GM21515 (cell line): ENCODE measurements around the gene SORBS2.
A peak's percentile ranks its signal among the peaks of the same experiment; 100 is the strongest.

Experiments used
- ATAC-seq: cut with Tn5 transposase; IDR thresholded peaks from one replicate; pipeline ENCODE4 v1.9.1; 2021; ENCODE audit not compliant: unreplicated experiment

The SORBS2 gene

GRCh38 chr4:185597532-185598188 is 214.3 kb downstream of the SORBS2 start:
- peak; percentile 88 for ATAC-seq

- no peak for ATAC-seq
These were observed 219.0 kb downstream of the SORBS2 start for GRCh38 chr4:185592845-185593488.

GRCh38 chr4:185592438-185592837 is 219.6 kb downstream of the SORBS2 start:
- ATAC-seq = no peak

- ATAC-seq = no peak
These were observed 220.3 kb downstream of the SORBS2 start for GRCh38 chr4:185591679-185592141.

GRCh38 chr4:185590982-185591381 is 221.0 kb downstream of the SORBS2 start:
- no peak for ATAC-seq

- no peak for ATAC-seq
These were observed 222.7 kb downstream of the SORBS2 start for GRCh38 chr4:185589067-185589836.

GRCh38 chr4:185587427-185588161 is 224.4 kb downstream of the SORBS2 start:
- peak; percentile 98 for ATAC-seq

- ATAC-seq = no peak
These were observed 225.0 kb downstream of the SORBS2 start for GRCh38 chr4:185587030-185587426.

- no peak for ATAC-seq
These were observed 226.8 kb downstream of the SORBS2 start for GRCh38 chr4:185585211-185585610.

GRCh38 chr4:185583813-185584212 is 228.2 kb downstream of the SORBS2 start:
- no peak for ATAC-seq

- no peak for ATAC-seq
These were observed 229.2 kb downstream of the SORBS2 start for GRCh38 chr4:185582651-185583400.

GRCh38 chr4:185580699-185581098 is 231.3 kb downstream of the SORBS2 start:
- no peak for ATAC-seq

- no peak for ATAC-seq
These were observed 233.7 kb downstream of the SORBS2 start for GRCh38 chr4:185578284-185578683.

GRCh38 chr4:185576962-185577950 is 234.7 kb downstream of the SORBS2 start:
- no peak for ATAC-seq

- no peak for ATAC-seq
These were observed 235.6 kb downstream of the SORBS2 start for GRCh38 chr4:185576314-185576961.

- no peak for ATAC-seq
These were observed 238.3 kb downstream of the SORBS2 start for GRCh38 chr4:185573651-185574199.

GRCh38 chr4:185570727-185571126 is 241.3 kb downstream of the SORBS2 start:
- no peak for ATAC-seq
